Testis (tissue), 2 donors: ENCODE results near the gene MRPS27.

Experiments used
- POLR2A ChIP-seq: fragments of 450-650 bp; IDR thresholded peaks from one replicate; pipeline ENCODE4 v1.6.1; 2017; ENCODE audit warnings: antibody characterized with exemption, mild to moderate bottlenecking, moderate library complexity
- TF ChIP-seq, protein P1 (sequence below), 3 experiments: fragments of 450-650 bp in 2 of 3; fragments of 200-600 bp in 1 of 3; sonication (generic) in 1 of 3; IDR thresholded peaks; one replicate each; pipeline ENCODE4 v1.5.1; 2016 to 2019; ENCODE audit warnings: antibody characterized with exemption in 3 of 3, mild to moderate bottlenecking in 2 of 3, moderate library complexity in 1 of 3

DNA sequence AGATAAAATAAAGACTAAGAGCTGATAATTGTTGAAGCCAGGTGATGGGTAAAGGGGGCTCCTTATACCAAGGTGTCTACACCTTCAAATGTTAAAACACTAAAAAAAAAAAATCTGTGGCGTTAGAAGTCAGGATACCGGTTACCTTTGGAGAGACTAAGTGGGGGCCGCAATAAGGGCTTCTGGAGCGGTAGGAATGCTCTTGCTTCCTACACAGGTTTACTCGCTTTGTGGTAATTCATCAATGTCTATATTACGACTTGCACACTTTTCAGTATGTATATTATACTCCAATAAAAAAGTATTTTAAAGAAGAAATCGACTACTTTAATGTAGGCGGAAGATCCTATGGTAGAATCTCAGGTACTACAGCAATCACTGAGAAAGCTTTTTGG is 12.5 kb downstream of the MRPS27 start:
- TF ChIP-seq, protein P1, sequence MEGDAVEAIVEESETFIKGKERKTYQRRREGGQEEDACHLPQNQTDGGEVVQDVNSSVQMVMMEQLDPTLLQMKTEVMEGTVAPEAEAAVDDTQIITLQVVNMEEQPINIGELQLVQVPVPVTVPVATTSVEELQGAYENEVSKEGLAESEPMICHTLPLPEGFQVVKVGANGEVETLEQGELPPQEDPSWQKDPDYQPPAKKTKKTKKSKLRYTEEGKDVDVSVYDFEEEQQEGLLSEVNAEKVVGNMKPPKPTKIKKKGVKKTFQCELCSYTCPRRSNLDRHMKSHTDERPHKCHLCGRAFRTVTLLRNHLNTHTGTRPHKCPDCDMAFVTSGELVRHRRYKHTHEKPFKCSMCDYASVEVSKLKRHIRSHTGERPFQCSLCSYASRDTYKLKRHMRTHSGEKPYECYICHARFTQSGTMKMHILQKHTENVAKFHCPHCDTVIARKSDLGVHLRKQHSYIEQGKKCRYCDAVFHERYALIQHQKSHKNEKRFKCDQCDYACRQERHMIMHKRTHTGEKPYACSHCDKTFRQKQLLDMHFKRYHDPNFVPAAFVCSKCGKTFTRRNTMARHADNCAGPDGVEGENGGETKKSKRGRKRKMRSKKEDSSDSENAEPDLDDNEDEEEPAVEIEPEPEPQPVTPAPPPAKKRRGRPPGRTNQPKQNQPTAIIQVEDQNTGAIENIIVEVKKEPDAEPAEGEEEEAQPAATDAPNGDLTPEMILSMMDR (IDR thresholded peaks at IDR 0.05), result no peak
- TF ChIP-seq POLR2A, result no peak
